ENCODE results near the gene EZR. TPM values are rescaled to one million over a fixed set of nuclear protein-coding genes. Genes with fewer than 3 reads are reported as not detected.
A peak's percentile ranks its signal among the peaks of the same experiment; 100 is the strongest.
"Not testable (repeated sequence)": the region's sequence is repeated elsewhere in the genome, so short reads cannot be mapped to it uniquely, and the experiment has no call there.

Gene EZR
- total RNA-seq, 2 donors from 2014 or later: 161 to 197 TPM

DNA sequence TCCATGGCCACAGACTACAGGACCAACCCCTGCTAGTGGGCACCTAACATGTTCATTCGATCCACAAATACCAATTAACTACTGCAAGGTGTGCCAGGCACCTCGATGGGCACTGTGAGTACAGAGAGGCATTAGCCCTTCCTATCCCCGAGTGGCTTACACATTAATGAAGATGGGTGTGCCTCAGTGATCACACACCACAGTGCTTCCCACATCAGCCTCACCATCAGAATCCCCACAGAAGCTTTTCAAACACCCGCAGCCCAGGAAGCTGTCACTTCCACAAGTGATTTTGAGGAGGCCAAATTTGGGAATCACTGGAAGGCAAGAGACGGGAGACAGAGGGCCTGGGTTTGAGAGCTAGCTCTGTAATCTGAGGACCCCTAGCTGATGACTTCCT is 23.7 kb downstream of the EZR start:
- no peak for DNase-seq (ENCODE audit: low spot score)
- no peaks in the 10 kb centered on the region for H3K36me3 ChIP-seq
- H3K9me3 ChIP-seq: no peaks in the 10 kb centered on the region
- no peak overlapping the region for H3K27ac ChIP-seq
- H3K27me3 ChIP-seq: no peaks in the 10 kb centered on the region
- H3K4me1 ChIP-seq: peaks cover 0 to 81% of the 10 kb centered on the region in 2 donors
- H3K4me3 ChIP-seq: no peak overlapping the region
- TF ChIP-seq, protein P1, sequence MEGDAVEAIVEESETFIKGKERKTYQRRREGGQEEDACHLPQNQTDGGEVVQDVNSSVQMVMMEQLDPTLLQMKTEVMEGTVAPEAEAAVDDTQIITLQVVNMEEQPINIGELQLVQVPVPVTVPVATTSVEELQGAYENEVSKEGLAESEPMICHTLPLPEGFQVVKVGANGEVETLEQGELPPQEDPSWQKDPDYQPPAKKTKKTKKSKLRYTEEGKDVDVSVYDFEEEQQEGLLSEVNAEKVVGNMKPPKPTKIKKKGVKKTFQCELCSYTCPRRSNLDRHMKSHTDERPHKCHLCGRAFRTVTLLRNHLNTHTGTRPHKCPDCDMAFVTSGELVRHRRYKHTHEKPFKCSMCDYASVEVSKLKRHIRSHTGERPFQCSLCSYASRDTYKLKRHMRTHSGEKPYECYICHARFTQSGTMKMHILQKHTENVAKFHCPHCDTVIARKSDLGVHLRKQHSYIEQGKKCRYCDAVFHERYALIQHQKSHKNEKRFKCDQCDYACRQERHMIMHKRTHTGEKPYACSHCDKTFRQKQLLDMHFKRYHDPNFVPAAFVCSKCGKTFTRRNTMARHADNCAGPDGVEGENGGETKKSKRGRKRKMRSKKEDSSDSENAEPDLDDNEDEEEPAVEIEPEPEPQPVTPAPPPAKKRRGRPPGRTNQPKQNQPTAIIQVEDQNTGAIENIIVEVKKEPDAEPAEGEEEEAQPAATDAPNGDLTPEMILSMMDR (IDR thresholded peaks at IDR 0.05): no peak

DNA sequence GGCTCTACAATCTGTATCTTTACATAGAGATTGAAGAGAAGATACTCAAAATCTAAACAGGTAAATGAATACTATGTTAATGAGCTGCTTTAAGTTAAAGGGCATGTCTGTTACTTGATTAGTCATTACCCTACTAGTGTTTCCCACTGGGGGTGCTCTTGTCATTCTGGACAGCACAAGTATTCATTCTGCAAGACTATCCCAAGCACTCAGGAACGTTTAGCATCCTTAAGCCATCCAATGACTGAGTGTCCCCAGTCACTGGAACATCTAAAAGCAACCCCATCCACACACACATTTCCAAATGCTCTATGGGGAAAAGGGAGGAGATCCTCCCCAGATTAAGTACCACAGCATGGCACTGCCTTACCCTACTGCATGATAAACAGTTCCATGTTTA is 25.7 kb downstream of the EZR start:
- TF ChIP-seq, protein P1 (IDR thresholded peaks at IDR 0.05): peak in 1 of 2 donors; percentile 48
- Histone ChIP-seq H3K4me1 (peaks cover 0 to 68% of the 10 kb centered on the region in 2 donors), H3K9me3 (no peaks in the 10 kb centered on the region), H3K4me3 (no peak overlapping the region), H3K27ac (no peak overlapping the region), H3K36me3 (peaks cover 7% of the 10 kb centered on the region), H3K27me3 (no peaks in the 10 kb centered on the region)
- no peak for DNase-seq (ENCODE audit: low spot score)

DNA sequence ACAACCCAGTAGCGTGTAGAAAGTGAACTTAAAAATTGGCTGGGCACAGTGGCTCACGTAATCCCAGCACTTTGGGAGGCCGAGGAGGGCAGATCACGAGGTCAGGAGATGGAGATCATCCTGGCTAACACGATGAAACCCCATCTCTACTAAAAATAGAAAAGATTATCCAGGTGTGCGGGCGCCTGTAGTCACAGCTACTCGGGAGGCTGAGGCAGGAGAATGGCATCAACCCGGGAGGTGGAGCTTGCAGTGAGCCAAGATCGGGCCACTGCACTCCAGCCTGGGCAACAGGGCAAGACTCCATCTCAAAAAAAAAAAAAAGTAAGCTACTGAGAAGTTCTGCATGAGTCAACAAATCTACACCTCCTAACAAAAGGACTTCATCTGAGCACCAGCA is 26.7 kb downstream of the EZR start:
- H3K27ac ChIP-seq: not testable (repeated sequence)

DNA sequence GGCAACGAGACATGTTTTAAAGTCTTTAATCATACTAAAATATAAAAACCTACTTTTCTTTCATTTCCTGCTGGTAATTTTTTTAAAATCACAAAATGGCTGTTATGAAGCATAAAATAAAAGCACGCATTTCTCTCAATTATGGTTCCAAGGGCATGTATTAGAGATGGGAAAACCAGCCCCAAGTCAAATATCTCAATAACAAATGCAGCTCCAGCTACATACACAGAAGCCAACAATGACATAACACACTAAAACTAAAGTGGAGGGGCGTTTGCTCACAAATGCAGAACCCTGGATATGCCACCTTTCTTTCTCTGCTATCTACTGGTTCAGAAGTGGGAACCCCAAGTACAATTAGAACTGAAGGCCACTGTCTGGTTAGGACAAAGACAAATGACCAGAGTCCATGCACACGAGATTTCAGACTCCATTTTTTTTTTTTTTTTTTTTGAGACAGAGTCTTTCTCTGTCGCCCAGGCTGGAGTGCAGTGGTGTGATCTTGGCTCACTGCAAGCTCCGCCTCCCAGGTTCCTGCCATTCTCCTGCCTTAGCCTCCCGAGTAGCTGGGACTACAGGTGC is 27.8 kb downstream of the EZR start:
- TF ChIP-seq, protein P1 (IDR thresholded peaks at IDR 0.05): no peak

More for the DNA sequence above, 26.7 kb downstream of the EZR start:
- Histone ChIP-seq H3K4me1 (peaks cover 0 to 59% of the 10 kb centered on the region in 2 donors), H3K36me3 (peaks cover 17% of the 10 kb centered on the region)
- not testable (repeated sequence) for H3K9me3 ChIP-seq; H3K27me3 ChIP-seq; DNase-seq (ENCODE audit: low spot score); H3K4me3 ChIP-seq

DNA sequence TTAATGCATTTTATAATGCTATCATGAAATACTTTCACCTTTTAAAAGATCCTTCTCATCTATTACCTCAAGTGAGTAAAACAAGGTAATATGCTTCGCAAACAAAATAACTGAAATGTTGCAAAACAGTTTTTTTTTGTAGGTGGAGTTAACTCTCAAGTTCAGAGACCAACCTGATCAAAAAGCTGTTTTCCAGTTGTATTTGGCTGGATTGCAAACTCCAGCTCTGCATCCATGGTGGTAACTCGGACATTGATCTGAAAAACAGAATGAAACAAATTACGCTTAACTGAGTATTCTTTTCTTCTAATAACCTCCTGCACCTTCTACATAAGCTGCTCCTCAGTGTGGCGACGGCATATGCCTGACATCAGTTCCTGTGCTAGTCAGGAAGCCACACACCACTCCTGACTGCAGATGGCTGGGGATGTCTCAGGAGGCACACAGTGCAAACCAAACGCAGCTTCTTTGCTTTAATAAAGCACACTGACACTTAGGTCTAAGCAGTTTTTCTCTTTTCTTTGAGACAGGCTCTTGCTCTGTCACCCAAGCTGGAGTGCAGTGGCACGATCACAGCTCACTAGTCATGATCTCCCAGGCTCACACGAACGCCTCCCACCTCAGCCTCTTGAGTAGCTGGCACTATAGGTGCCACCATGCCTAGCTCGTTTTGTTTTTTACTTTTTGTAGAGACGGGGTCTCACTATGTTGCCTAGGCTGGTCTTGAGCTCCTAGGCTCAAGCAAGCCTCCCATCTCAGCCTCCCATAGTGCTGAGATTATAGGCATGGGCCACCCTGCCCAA is 29.9 kb downstream of the EZR start:
- TF ChIP-seq, protein P1 (IDR thresholded peaks at IDR 0.05): no peak
- Histone ChIP-seq H3K9me3 (no peaks in the 10 kb centered on the region), H3K27ac (no peak overlapping the region), H3K27me3 (no peaks in the 10 kb centered on the region), H3K36me3 (peaks cover 47% of the 10 kb centered on the region), H3K4me3 (no peak overlapping the region), H3K4me1 (peaks cover 0 to 30% of the 10 kb centered on the region in 2 donors)
- no peak for DNase-seq (ENCODE audit: low spot score)

More for the DNA sequence above, 27.8 kb downstream of the EZR start:
- Histone ChIP-seq H3K4me1 (peaks cover 0 to 49% of the 10 kb centered on the region in 2 donors), H3K9me3 (no peaks in the 10 kb centered on the region), H3K27me3 (no peaks in the 10 kb centered on the region), H3K4me3 (no peak overlapping the region), H3K27ac (peak overlapping the region in 1 of 2 donors; percentile 31), H3K36me3 (peaks cover 28% of the 10 kb centered on the region)
- DNase-seq (ENCODE audit: low spot score): no peak

DNA sequence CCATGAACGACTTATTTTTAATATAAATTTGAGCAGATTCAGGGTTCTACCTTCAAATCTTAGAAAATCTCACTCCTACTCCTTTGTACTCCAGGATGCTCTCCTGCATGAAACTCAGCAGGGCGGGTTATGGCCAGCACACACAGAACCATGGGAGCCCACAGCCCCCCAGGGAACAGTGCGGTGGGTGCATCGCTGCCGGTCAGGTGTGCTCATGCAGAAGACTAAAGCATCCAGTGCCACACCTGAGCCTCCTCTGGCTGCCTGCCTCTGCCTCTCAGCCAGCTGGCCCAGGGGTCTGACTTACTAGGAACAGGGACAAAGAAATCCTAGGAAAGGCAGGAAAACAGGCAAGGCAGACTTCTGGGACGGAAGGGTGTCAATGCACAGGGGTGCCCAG is 31.8 kb downstream of the EZR start:
- peaks cover 66% of the 10 kb centered on the region for H3K36me3 ChIP-seq

More for the DNA sequence above, 31.8 kb downstream of the EZR start:
- no peak for DNase-seq (ENCODE audit: low spot score)
- Histone ChIP-seq H3K27me3 (no peaks in the 10 kb centered on the region), H3K4me3 (no peak overlapping the region), H3K4me1 (peaks cover 0 to 18% of the 10 kb centered on the region in 2 donors), H3K27ac (no peak overlapping the region), H3K9me3 (no peaks in the 10 kb centered on the region)
- TF ChIP-seq, protein P1 (IDR thresholded peaks at IDR 0.05): no peak

All from right atrium auricular region (tissue), 2 donors.